ENCODE measurements around the gene LDLRAD4. TPM values are rescaled to one million over a fixed set of nuclear protein-coding genes. Genes with fewer than 3 reads are reported as not detected.

LDLRAD4 gene
- total RNA-seq, 4 donors from 2014 or later: 23.9 to 38.3 (median 27.0) TPM

DNA sequence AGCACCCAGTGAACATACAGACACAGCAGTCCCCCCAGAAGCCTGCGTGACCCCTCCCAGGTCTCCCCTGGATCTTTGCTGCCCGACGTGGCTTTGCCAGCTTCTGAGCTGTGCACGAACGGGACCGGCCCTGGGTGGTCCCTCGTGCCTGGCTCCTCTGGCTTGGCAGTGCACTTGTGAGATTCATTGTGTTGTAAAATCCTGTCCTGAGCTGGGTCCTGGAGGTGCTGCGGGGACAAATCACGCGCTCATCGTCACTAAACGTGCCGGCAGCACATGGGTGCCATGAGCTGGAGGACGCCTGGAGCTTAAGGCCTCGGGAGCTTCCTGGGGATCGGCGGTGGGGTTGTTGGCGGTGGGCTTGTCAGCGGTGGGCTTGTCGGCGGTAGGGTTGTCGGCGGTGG, 402.9 kb downstream of the LDLRAD4 start:
- TF ChIP-seq, protein P1, sequence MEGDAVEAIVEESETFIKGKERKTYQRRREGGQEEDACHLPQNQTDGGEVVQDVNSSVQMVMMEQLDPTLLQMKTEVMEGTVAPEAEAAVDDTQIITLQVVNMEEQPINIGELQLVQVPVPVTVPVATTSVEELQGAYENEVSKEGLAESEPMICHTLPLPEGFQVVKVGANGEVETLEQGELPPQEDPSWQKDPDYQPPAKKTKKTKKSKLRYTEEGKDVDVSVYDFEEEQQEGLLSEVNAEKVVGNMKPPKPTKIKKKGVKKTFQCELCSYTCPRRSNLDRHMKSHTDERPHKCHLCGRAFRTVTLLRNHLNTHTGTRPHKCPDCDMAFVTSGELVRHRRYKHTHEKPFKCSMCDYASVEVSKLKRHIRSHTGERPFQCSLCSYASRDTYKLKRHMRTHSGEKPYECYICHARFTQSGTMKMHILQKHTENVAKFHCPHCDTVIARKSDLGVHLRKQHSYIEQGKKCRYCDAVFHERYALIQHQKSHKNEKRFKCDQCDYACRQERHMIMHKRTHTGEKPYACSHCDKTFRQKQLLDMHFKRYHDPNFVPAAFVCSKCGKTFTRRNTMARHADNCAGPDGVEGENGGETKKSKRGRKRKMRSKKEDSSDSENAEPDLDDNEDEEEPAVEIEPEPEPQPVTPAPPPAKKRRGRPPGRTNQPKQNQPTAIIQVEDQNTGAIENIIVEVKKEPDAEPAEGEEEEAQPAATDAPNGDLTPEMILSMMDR (IDR thresholded peaks at IDR 0.05): no peak
- ATAC-seq (ENCODE audit: low FRiP score) (no peak), DNase-seq (ENCODE audit: low spot score) (no peak)

DNA sequence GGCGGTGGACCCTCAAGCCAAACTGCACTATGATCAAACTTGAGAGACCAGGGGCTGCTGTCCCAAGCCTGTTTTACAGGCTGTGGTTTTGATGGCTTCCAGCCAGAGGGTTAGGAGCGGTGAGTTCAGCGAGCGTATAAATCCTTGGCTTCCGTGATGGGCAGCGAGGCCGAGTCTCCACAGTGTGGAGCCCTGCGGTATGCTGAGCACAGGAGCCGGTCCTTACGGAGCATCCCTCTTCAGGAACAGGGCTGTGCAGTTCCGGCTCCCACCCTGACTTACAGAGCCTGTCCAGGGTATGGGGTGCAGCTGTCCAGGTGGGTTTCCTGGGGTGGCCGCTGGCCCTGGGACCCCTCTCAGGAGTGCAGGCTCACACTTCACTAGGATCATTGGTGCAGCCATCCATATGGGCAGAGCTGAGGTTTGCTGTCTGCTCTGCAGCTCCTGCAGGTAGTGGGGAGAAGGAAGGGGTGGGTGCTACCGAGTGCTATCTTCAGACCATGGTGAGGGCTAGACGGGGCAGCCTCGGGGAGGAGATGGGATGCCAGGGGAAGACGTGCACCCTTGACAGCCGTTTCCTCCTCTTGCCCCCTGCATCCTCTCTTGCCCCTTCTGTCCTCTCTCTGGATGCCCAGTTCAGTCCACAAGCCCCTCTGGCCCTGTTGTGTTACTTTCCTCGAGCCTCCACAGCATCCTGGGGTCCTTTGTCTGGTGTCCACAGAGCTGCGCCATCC, 403.5 kb downstream of the LDLRAD4 start:
- DNase-seq (ENCODE audit: low spot score) (no peak), ATAC-seq (ENCODE audit: low FRiP score) (no peak)
- TF ChIP-seq, protein P1 (IDR thresholded peaks at IDR 0.05): no peak

DNA sequence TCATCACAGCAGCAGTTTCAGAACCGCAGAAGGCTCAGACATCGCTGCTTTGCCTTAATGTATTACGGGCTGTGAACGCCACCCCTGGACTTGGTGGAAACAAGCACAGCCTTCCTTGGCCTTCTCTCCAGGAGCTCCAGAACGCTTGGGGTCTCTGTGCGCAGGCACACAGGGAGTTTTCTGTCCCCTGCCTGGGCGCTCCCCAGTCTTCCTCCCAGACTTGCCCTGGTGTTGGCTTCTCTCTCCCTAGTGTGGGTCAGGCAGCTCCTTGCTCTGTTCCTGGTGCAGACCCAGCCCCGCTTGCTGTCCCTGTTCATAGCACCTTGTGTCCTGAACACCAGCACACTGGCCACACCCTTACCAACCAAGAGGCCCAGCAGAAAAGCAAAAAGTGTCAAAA, 404.2 kb downstream of the LDLRAD4 start:
- TF ChIP-seq, protein P1 (IDR thresholded peaks at IDR 0.05): no peak
- no peak for DNase-seq (ENCODE audit: low spot score)
- ATAC-seq (ENCODE audit: low FRiP score): no peak

DNA sequence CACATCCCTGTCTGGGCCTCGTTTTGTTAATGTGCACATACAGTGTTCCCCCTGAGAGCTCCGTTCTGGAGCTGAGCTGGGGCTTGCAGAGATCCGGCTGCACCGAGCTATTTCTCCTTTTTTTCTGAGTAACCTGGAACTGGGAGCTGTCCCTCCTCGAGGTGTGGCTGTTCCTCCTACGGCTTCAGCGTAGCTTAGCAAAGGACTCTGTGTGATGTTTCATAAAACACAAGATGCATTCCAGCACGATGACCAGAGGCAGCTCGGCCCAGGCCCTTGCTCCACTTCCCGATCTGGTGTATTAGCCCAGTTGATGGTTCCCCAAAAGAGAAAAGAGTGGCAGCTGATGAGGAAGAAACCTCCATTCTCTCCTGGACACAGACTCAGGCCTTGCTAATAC, 404.8 kb downstream of the LDLRAD4 start:
- ATAC-seq (ENCODE audit: low FRiP score) (no peak), DNase-seq (ENCODE audit: low spot score) (no peak)
- TF ChIP-seq, protein P1 (IDR thresholded peaks at IDR 0.05): no peak

DNA sequence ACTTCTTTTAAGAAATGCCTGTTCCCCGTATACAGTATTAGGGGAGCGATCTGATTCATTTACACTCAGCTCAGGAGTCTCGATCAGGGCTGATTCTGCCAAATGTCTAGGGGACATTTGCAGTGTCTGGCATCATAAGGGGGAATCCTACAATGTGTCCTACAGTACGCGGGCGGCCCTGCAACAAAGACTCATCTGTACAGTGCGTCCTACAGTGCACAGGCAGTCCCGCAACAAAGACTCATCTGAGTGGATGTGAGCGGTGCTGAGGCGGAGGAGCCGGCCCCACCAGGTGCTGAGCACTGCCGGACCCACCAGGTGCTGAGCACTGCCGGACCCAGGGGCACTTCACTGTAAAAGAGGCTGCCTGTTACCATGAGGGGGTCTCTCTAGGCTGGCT, 405.3 kb downstream of the LDLRAD4 start:
- DNase-seq (ENCODE audit: low spot score): no peak
- no peak for ATAC-seq (ENCODE audit: low FRiP score)
- TF ChIP-seq, protein P1 (IDR thresholded peaks at IDR 0.05): no peak

DNA sequence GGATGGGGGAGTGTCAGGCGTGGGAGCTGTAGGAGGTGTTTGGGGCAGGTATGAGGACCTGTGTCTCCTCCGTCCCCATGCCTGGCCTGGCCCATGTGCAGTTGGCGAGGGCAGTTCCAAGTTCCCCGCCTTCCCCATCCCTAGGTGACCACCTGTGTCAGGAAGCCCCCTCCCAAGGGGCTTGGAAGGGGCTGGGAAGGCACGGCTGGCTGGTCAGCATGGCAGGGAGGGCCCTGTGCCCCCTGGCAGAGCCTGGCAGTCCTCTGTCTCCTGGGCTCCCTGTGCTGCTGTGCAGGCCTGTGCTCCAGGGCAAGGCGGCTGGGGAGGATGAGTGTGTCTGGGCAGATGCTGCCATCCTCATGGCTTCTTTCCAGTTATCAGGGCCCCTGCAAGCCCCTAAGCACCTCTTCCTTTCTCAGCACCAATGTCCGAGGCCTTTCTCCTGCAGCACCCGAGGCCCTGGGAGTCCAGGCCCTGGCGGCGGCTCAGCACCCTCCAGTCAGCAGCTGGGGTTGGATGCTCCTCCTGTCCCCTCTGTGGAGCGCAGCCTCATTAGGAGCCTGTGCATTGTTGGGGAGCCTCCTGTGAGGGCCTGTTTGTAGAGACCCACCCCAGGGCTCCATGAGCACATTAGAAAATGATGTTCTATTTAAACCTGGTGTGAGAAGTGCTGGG, 406.1 kb downstream of the LDLRAD4 start:
- ATAC-seq (ENCODE audit: low FRiP score): no peak
- TF ChIP-seq, protein P1 (IDR thresholded peaks at IDR 0.05): no peak

DNA sequence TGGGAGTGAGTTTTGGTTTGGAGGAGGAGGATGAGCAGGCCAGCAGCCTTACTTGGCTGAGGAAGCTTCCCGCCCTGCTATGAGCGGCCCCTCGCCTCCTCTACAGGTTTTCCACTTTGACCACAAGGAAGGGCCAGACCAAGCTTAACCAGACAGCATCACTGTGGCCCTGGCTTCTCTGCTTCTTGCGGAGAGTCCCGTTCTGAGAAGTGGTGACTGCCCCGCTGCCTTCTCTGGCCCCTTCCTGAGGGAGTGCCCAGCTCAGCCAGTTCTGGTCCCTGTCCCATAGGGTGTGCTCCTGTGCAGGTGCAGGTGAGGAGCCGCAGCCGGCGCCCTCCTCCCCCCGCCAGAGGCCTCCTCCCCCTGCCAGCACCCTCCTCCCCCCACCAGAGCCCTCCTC, 406.8 kb downstream of the LDLRAD4 start:
- TF ChIP-seq, protein P1 (IDR thresholded peaks at IDR 0.05): no peak
- DNase-seq (ENCODE audit: low spot score) (no peak), ATAC-seq (ENCODE audit: low FRiP score) (no peak)

More for the DNA sequence above, 406.1 kb downstream of the LDLRAD4 start:
- DNase-seq (ENCODE audit: low spot score): no peak
